ENCODE results near the gene ARHGAP4. TPM values are rescaled to one million over a fixed set of nuclear protein-coding genes. Genes with fewer than 3 reads are reported as not detected.

ARHGAP4 gene
- total RNA-seq, 1 donor from 2014 or later = 72.2 TPM

DNA sequence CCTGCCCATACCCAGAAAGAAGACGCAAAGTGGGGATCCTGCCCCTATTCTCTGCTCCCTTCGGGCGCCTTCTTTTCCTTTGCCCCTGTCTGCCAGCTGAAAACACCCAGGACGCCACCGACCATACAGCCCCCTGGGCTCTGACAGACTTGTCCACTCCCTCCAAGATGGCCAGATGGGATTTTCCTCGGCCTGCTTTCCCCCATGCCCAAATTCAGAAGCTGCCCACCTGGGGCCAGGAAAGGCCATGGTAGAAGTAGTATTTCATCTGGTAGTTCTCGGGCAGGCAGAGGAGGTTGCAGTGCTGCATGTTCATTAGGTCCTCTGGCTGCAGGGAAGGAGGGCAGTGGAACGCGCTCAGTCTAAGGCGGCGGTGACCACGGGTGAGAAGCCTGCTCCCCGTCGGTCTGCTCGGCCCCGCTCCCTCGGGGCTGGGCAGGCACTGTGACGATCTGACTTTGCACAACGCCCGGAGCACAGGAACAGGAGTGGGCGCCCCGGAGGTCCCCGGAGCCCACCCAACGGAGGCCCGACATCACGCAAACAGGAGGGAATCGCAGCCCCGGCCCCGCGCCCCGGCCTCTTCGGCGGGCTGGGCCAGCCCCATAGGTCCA lies 8.2 kb upstream of the ARHGAP4 start:
- no peaks in the 10 kb centered on the region for H3K9me3 Mint-ChIP-seq (ENCODE audit: unreplicated experiment)
- peaks cover 2% of the 10 kb centered on the region for H3K4me1 Mint-ChIP-seq (ENCODE audit: unreplicated experiment)
- H3K27ac Mint-ChIP-seq (ENCODE audit: unreplicated experiment) = peak overlapping the region; percentile 48
- H3K4me3 Mint-ChIP-seq (ENCODE audit: unreplicated experiment) = peak overlapping the region; percentile 86
- TF ChIP-seq, protein P1, sequence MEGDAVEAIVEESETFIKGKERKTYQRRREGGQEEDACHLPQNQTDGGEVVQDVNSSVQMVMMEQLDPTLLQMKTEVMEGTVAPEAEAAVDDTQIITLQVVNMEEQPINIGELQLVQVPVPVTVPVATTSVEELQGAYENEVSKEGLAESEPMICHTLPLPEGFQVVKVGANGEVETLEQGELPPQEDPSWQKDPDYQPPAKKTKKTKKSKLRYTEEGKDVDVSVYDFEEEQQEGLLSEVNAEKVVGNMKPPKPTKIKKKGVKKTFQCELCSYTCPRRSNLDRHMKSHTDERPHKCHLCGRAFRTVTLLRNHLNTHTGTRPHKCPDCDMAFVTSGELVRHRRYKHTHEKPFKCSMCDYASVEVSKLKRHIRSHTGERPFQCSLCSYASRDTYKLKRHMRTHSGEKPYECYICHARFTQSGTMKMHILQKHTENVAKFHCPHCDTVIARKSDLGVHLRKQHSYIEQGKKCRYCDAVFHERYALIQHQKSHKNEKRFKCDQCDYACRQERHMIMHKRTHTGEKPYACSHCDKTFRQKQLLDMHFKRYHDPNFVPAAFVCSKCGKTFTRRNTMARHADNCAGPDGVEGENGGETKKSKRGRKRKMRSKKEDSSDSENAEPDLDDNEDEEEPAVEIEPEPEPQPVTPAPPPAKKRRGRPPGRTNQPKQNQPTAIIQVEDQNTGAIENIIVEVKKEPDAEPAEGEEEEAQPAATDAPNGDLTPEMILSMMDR (IDR thresholded peaks at IDR 0.05; ENCODE audit: unreplicated experiment) = no peak
- DNase-seq (ENCODE audit: low spot score) = no peak
- peaks cover 8% of the 10 kb centered on the region for H3K27me3 Mint-ChIP-seq (ENCODE audit: unreplicated experiment)
- H3K36me3 Mint-ChIP-seq (ENCODE audit: low read depth, unreplicated experiment) = peaks cover 8% of the 10 kb centered on the region

DNA sequence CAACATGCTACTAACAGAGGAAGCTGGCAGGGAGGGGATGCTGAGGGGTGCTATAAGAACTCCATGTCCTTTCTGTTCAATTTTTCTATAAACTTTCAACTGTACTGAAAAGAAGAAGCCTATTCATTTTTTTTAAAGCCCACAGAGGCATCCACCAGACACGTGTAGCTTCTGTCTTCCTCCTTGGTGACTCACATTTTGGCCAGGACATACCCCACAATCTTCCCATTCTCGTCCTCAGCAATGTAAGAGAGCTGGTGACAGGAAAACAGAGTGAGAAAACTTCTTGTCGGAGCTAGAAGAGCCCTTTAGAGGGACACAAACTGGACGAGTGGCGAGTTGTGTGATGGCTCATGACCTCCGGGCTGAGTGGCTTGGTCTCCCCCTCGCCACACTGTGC lies 7.7 kb upstream of the ARHGAP4 start:
- DNase-seq (ENCODE audit: low spot score) = no peak
- Mint-ChIP-seq H3K4me3 (ENCODE audit: unreplicated experiment) (peak overlapping the region; percentile 86), H3K36me3 (ENCODE audit: low read depth, unreplicated experiment) (peaks cover 11% of the 10 kb centered on the region), H3K27ac (ENCODE audit: unreplicated experiment) (peak overlapping the region; percentile 48), H3K4me1 (ENCODE audit: unreplicated experiment) (peaks cover 2% of the 10 kb centered on the region), H3K27me3 (ENCODE audit: unreplicated experiment) (peaks cover 8% of the 10 kb centered on the region), H3K9me3 (ENCODE audit: unreplicated experiment) (no peaks in the 10 kb centered on the region)
- TF ChIP-seq, protein P1 (IDR thresholded peaks at IDR 0.05; ENCODE audit: unreplicated experiment) = no peak

DNA sequence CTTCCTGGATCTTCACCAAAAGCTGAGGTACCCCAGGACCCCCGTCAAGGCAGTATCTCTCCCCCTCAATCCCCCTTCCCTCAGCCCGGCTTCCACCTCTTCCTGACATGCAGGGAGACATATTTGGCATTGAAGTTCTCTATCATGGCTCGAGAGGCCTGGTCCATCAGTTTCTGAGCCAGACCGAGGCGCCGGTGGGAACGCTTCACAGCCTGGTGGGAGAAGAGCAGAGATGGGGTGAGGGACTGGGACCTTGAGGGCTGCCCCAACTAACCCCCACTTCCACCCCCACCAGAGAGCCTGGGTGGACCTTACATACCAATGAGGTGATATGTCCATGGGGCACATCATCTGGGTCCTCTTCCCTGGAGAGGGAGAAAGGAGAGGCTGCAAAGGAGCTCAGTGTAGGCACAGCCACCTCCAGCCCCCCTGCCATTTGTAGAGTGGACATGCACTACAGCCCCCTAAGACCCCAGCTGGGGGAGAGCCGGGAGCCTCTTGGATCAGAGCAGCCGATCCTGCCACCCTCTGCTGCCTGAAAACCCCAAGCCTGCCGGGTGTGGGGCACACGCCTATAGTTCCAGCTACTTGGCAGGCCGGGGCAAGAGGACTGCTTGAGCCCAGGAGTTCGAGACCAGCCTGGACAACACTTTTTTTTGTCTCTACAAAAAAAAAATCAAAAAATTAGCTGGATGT lies 6.3 kb upstream of the ARHGAP4 start:
- Mint-ChIP-seq H3K36me3 (ENCODE audit: low read depth, unreplicated experiment) (peaks cover 11% of the 10 kb centered on the region), H3K4me3 (ENCODE audit: unreplicated experiment) (no peak overlapping the region), H3K27me3 (ENCODE audit: unreplicated experiment) (peaks cover 8% of the 10 kb centered on the region), H3K4me1 (ENCODE audit: unreplicated experiment) (peaks cover 2% of the 10 kb centered on the region), H3K9me3 (ENCODE audit: unreplicated experiment) (no peaks in the 10 kb centered on the region), H3K27ac (ENCODE audit: unreplicated experiment) (no peak overlapping the region)
- TF ChIP-seq, protein P1 (IDR thresholded peaks at IDR 0.05; ENCODE audit: unreplicated experiment) = no peak
- no peak for DNase-seq (ENCODE audit: low spot score)

DNA sequence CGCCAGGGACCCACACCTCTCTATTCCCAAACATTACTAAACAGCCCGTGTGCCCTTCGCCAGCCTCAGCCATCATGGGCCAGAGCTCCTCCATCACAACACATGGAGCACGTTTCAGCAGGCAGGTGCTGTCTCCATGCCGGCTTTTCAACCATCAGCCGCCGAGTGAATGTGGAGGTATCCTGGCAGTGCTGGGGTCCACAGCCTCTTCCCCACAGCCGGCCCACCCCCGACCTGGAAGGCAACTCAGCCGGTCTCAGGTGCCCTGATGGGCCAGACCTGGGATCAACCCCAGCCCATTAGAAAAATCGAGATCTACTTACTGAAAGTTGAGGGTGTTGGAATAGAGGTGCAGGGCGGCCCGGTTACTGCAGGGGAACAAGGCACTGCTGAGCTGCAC lies 5.7 kb upstream of the ARHGAP4 start:
- no peaks in the 10 kb centered on the region for H3K9me3 Mint-ChIP-seq (ENCODE audit: unreplicated experiment)
- H3K27ac Mint-ChIP-seq (ENCODE audit: unreplicated experiment) = no peak overlapping the region
- TF ChIP-seq, protein P1 (IDR thresholded peaks at IDR 0.05; ENCODE audit: unreplicated experiment) = no peak
- H3K4me3 Mint-ChIP-seq (ENCODE audit: unreplicated experiment) = no peak overlapping the region
- H3K4me1 Mint-ChIP-seq (ENCODE audit: unreplicated experiment) = peaks cover 2% of the 10 kb centered on the region
- H3K36me3 Mint-ChIP-seq (ENCODE audit: low read depth, unreplicated experiment) = peaks cover 11% of the 10 kb centered on the region
- DNase-seq (ENCODE audit: low spot score) = no peak
- peaks cover 8% of the 10 kb centered on the region for H3K27me3 Mint-ChIP-seq (ENCODE audit: unreplicated experiment)

DNA sequence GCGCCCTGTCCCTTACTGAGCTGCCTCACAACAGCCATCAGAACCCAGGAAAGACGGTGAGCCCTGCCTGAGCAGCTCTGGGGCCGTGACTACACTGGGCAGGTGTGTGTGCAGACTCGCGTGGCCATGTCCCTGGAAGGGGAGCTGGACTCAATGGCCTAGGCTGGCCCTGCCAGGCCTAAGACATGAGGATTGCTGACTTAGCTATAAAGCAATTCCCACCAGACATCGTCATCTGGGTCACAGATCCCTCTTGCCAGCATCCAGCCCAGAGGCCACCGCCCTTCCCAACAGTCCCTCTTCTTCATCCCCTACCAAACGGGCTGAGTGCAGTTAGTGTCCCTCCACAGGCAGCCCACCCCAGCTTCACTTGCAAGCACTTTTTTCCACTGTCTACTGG lies 5.1 kb upstream of the ARHGAP4 start:
- Mint-ChIP-seq H3K27ac (ENCODE audit: unreplicated experiment) (peak overlapping the region; percentile 67), H3K4me3 (ENCODE audit: unreplicated experiment) (no peak overlapping the region), H3K27me3 (ENCODE audit: unreplicated experiment) (peaks cover 5% of the 10 kb centered on the region), H3K36me3 (ENCODE audit: low read depth, unreplicated experiment) (peaks cover 11% of the 10 kb centered on the region), H3K4me1 (ENCODE audit: unreplicated experiment) (peaks cover 2% of the 10 kb centered on the region), H3K9me3 (ENCODE audit: unreplicated experiment) (no peaks in the 10 kb centered on the region)
- no peak for DNase-seq (ENCODE audit: low spot score)
- TF ChIP-seq, protein P1 (IDR thresholded peaks at IDR 0.05; ENCODE audit: unreplicated experiment) = no peak
